ENCODE results near the gene EEF2. TPM values are rescaled to one million over a fixed set of nuclear protein-coding genes. Genes with fewer than 3 reads are reported as not detected.
"Not testable (repeated sequence)": the region's sequence is repeated elsewhere in the genome, so short reads cannot be mapped to it uniquely, and the experiment has no call there.

The EEF2 gene
- total and polyA plus RNA-seq, 5 donors from 2014 or later = 564 to 2,369 (median 588) TPM

GRCh38 chr19:3969435-3970312 is 15.6 kb downstream of the EEF2 start:
- H3K4me3 ChIP-seq (ENCODE audit: low read depth, low read length) = peak overlapping the region; percentile 75
- H3K27me3 Mint-ChIP-seq = no peaks in the 10 kb centered on the region
- no peaks in the 10 kb centered on the region for H3K27me3 ChIP-seq (ENCODE audit: control insufficient read depth, insufficient read depth, low read length)
- no peaks in the 10 kb centered on the region for H3K9me3 Mint-ChIP-seq
- H3K36me3 ChIP-seq (ENCODE audit: control insufficient read depth, insufficient read depth, low read length) = peaks cover 16% of the 10 kb centered on the region
- H3K4me1 Mint-ChIP-seq = peaks cover 0 to 37% (median 16%) of the 10 kb centered on the region in 4 donors
- no peaks in the 10 kb centered on the region for H3K36me3 Mint-ChIP-seq
- peak overlapping the region; percentile 81 to 93 (median 92) for H3K27ac Mint-ChIP-seq
- DNase-seq (no peak), ATAC-seq (ENCODE audit: low read depth in 2 of 2) (no peak)
- H3K4me1 ChIP-seq (ENCODE audit: control insufficient read depth, insufficient read depth, low read length, poor library complexity, severe bottlenecking) = peaks cover 24% of the 10 kb centered on the region
- no peaks in the 10 kb centered on the region for H3K9me3 ChIP-seq (ENCODE audit: control insufficient read depth in 2 of 2, low read length in 2 of 2)
- H3K27ac ChIP-seq (ENCODE audit: insufficient read depth, low read length, poor library complexity, severe bottlenecking) = peak overlapping the region; percentile 1
- H3K4me3 Mint-ChIP-seq = peak overlapping the region; percentile 90 to 97 (median 93)

- H3K36me3 ChIP-seq (ENCODE audit: control insufficient read depth, insufficient read depth, low read length) = peaks cover 21% of the 10 kb centered on the region
- H3K9me3 ChIP-seq (ENCODE audit: control insufficient read depth in 2 of 2, low read length in 2 of 2) = no peaks in the 10 kb centered on the region
- H3K9me3 Mint-ChIP-seq = no peaks in the 10 kb centered on the region
- peak overlapping the region in 2 of 3 donors; percentile 81 to 93 for H3K27ac Mint-ChIP-seq
- DNase-seq = no peak
- H3K27me3 ChIP-seq (ENCODE audit: control insufficient read depth, insufficient read depth, low read length) = no peaks in the 10 kb centered on the region
- H3K27me3 Mint-ChIP-seq = no peaks in the 10 kb centered on the region
- H3K27ac ChIP-seq (ENCODE audit: insufficient read depth, low read length, poor library complexity, severe bottlenecking) = peak overlapping the region; percentile 1
- peaks cover 0 to 37% (median 16%) of the 10 kb centered on the region in 4 donors for H3K4me1 Mint-ChIP-seq
- H3K4me3 ChIP-seq (ENCODE audit: low read depth, low read length) = no peak overlapping the region
- no peaks in the 10 kb centered on the region for H3K36me3 Mint-ChIP-seq
- no peak for ATAC-seq (ENCODE audit: low read depth in 2 of 2)
- H3K4me3 Mint-ChIP-seq = peak overlapping the region; percentile 74 to 97 (median 90)
- peaks cover 24% of the 10 kb centered on the region for H3K4me1 ChIP-seq (ENCODE audit: control insufficient read depth, insufficient read depth, low read length, poor library complexity, severe bottlenecking)
Measured at GRCh38 chr19:3968556-3969434, 16.5 kb downstream of the EEF2 start.

GRCh38 chr19:3967983-3968382 is 17.3 kb downstream of the EEF2 start:
- ATAC-seq (ENCODE audit: low read depth in 2 of 2); DNase-seq; H3K27me3 Mint-ChIP-seq; H3K27ac ChIP-seq (ENCODE audit: insufficient read depth, low read length, poor library complexity, severe bottlenecking); H3K27me3 ChIP-seq (ENCODE audit: control insufficient read depth, insufficient read depth, low read length); H3K9me3 Mint-ChIP-seq; H3K36me3 Mint-ChIP-seq; H3K9me3 ChIP-seq (ENCODE audit: control insufficient read depth in 2 of 2, low read length in 2 of 2); H3K4me3 ChIP-seq (ENCODE audit: low read depth, low read length): not testable (repeated sequence)
- peaks cover 24% of the 10 kb centered on the region for H3K4me1 ChIP-seq (ENCODE audit: control insufficient read depth, insufficient read depth, low read length, poor library complexity, severe bottlenecking)
- Mint-ChIP-seq H3K27ac (peak overlapping the region in 1 of 3 donors; percentile 56), H3K4me1 (peaks cover 0 to 37% (median 16%) of the 10 kb centered on the region in 4 donors), H3K4me3 (peak overlapping the region in 1 of 4 donors; percentile 15)
- peaks cover 29% of the 10 kb centered on the region for H3K36me3 ChIP-seq (ENCODE audit: control insufficient read depth, insufficient read depth, low read length)

GRCh38 chr19:3966051-3967017 is 18.9 kb downstream of the EEF2 start:
- DNase-seq (no peak), ATAC-seq (ENCODE audit: low read depth in 2 of 2) (no peak)
- peaks cover 0 to 35% (median 15%) of the 10 kb centered on the region in 4 donors for H3K4me1 Mint-ChIP-seq
- H3K9me3 ChIP-seq (ENCODE audit: control insufficient read depth in 2 of 2, low read length in 2 of 2) = no peaks in the 10 kb centered on the region
- no peak overlapping the region for H3K27ac ChIP-seq (ENCODE audit: insufficient read depth, low read length, poor library complexity, severe bottlenecking)
- H3K27me3 Mint-ChIP-seq = no peaks in the 10 kb centered on the region
- no peaks in the 10 kb centered on the region for H3K9me3 Mint-ChIP-seq
- H3K4me3 ChIP-seq (ENCODE audit: low read depth, low read length) = no peak overlapping the region
- H3K36me3 ChIP-seq (ENCODE audit: control insufficient read depth, insufficient read depth, low read length) = peaks cover 40% of the 10 kb centered on the region
- peaks cover 22% of the 10 kb centered on the region for H3K4me1 ChIP-seq (ENCODE audit: control insufficient read depth, insufficient read depth, low read length, poor library complexity, severe bottlenecking)
- peak overlapping the region in 1 of 3 donors; percentile 56 for H3K27ac Mint-ChIP-seq
- no peaks in the 10 kb centered on the region for H3K27me3 ChIP-seq (ENCODE audit: control insufficient read depth, insufficient read depth, low read length)
- peaks cover 5% of the 10 kb centered on the region for H3K36me3 Mint-ChIP-seq
- peak overlapping the region in 1 of 4 donors; percentile 56 for H3K4me3 Mint-ChIP-seq

- H3K4me3 Mint-ChIP-seq = no peak overlapping the region
- Histone ChIP-seq H3K9me3 (ENCODE audit: control insufficient read depth in 2 of 2, low read length in 2 of 2) (no peaks in the 10 kb centered on the region), H3K27ac (ENCODE audit: insufficient read depth, low read length, poor library complexity, severe bottlenecking) (no peak overlapping the region), H3K4me1 (ENCODE audit: control insufficient read depth, insufficient read depth, low read length, poor library complexity, severe bottlenecking) (peaks cover 7% of the 10 kb centered on the region), H3K4me3 (ENCODE audit: low read depth, low read length) (no peak overlapping the region), H3K27me3 (ENCODE audit: control insufficient read depth, insufficient read depth, low read length) (no peaks in the 10 kb centered on the region), H3K36me3 (ENCODE audit: control insufficient read depth, insufficient read depth, low read length) (peaks cover 57% of the 10 kb centered on the region)
- ATAC-seq (ENCODE audit: low read depth in 2 of 2) = no peak
- peaks cover 0 to 21% (median 4%) of the 10 kb centered on the region in 4 donors for H3K4me1 Mint-ChIP-seq
- no peaks in the 10 kb centered on the region for H3K27me3 Mint-ChIP-seq
- no peak overlapping the region for H3K27ac Mint-ChIP-seq
- no peaks in the 10 kb centered on the region for H3K9me3 Mint-ChIP-seq
- peaks cover 5% of the 10 kb centered on the region for H3K36me3 Mint-ChIP-seq
- no peak for DNase-seq
Measured at GRCh38 chr19:3964256-3965194, 20.7 kb downstream of the EEF2 start.

DNA sequence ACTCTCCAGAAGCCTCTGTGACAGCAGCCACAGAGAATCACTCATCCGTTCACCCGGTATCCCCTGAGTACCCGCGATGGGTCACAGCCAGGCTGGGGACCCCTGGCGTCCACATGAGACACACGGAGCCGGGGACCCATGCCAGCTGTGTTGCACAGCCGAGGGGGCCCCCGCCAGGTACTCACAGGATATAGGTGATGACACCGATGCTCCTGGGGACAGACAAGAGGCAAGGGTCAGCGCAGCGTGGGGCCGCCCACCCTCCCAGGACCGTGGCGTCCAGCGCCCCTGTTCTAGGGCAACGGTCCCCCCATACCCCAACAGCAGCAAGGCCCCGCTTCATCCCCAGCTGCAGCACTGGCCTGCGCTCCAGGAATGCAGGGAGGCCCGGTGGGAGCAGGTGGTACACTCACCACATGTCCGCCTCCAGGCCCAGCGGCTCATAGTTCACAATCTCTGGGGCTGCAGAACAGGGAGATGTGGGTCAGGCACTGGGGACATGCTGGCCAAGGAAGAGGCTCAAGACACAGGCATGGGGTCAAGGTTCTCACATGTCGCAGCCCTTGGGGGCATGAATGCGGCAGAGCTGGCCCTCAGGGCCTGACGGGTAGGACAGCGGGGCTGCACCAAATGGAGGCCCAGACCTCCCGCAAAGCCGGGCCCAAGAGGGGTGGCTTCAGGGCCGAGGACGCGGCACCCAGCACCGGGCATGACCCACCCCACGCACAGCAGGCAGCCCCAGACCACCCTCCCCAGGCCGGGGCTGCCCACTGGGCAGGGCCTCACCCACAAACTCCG is 21.6 kb downstream of the EEF2 start:
- Mint-ChIP-seq H3K27ac (no peak overlapping the region), H3K36me3 (peaks cover 5% of the 10 kb centered on the region), H3K9me3 (no peaks in the 10 kb centered on the region), H3K27me3 (no peaks in the 10 kb centered on the region), H3K4me1 (peaks cover 0 to 12% (median under 1%) of the 10 kb centered on the region in 4 donors), H3K4me3 (peak overlapping the region in 1 of 4 donors; percentile 47)
- H3K9me3 ChIP-seq (ENCODE audit: control insufficient read depth in 2 of 2, low read length in 2 of 2) = no peaks in the 10 kb centered on the region
- ATAC-seq (ENCODE audit: low read depth in 2 of 2) (no peak), DNase-seq (no peak)
- no peaks in the 10 kb centered on the region for H3K4me1 ChIP-seq (ENCODE audit: control insufficient read depth, insufficient read depth, low read length, poor library complexity, severe bottlenecking)
- H3K27me3 ChIP-seq (ENCODE audit: control insufficient read depth, insufficient read depth, low read length) = no peaks in the 10 kb centered on the region
- peaks cover 63% of the 10 kb centered on the region for H3K36me3 ChIP-seq (ENCODE audit: control insufficient read depth, insufficient read depth, low read length)
- H3K4me3 ChIP-seq (ENCODE audit: low read depth, low read length) = no peak overlapping the region
- H3K27ac ChIP-seq (ENCODE audit: insufficient read depth, low read length, poor library complexity, severe bottlenecking) = no peak overlapping the region
